ENCODE measurements around the gene MDFI. TPM values are rescaled to one million over a fixed set of nuclear protein-coding genes. Genes with fewer than 3 reads are reported as not detected.

Gene MDFI
- polyA plus RNA-seq, 1 of the 3 experiments (the other 2 are of a cell fraction) = 7.0 TPM

DNA sequence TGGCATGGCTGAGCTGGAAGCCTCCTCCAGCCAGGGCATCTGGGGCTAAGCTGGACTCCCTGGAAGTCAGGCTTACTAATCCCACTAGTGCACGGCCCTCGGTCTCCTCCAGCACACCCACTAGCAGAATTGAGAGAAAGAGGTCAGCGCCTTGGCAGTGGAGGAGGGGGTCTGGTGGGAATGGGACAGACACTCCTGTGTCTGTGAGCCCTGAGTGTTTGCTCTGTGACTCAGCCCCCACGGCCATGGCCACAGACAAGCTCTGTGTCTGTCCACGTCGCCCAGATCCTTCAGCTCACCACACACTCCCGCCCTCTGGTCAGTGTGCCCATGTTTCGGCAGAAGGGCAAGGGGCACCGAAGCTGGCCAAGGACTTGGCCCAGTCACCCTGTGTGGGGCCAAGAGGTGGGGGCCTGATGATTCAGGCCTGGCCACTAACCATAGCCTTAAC is 8.8 kb downstream of the MDFI start:
- no peak overlapping the region for H3K9ac ChIP-seq
- H2AFZ ChIP-seq (ENCODE audit: low read depth) = no peak overlapping the region
- TF ChIP-seq TAF1 (IDR thresholded peaks at IDR 0.05; ENCODE audit: borderline replicate concordance, low read depth, low read length) (no peak), SIN3A (IDR thresholded peaks at IDR 0.05; ENCODE audit: borderline replicate concordance, low read depth, low read length) (no peak), FOSL2 (IDR thresholded peaks at IDR 0.05; ENCODE audit: borderline replicate concordance, low read depth) (no peak), SMC3 (IDR thresholded peaks at IDR 0.05; ENCODE audit: low read depth, low read length) (no peak), FOXM1 (IDR thresholded peaks at IDR 0.05; ENCODE audit: low read depth) (no peak), RXRA (IDR thresholded peaks at IDR 0.05; ENCODE audit: borderline replicate concordance, low read depth) (no peak), TEAD4 (IDR thresholded peaks at IDR 0.05; ENCODE audit: borderline replicate concordance, insufficient read depth) (no peak)
- TF ChIP-seq, protein P1, sequence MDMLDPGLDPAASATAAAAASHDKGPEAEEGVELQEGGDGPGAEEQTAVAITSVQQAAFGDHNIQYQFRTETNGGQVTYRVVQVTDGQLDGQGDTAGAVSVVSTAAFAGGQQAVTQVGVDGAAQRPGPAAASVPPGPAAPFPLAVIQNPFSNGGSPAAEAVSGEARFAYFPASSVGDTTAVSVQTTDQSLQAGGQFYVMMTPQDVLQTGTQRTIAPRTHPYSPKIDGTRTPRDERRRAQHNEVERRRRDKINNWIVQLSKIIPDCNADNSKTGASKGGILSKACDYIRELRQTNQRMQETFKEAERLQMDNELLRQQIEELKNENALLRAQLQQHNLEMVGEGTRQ (IDR thresholded peaks at IDR 0.05; ENCODE audit: borderline replicate concordance, low read depth, low read length) = no peak
- TF ChIP-seq, protein P2, sequence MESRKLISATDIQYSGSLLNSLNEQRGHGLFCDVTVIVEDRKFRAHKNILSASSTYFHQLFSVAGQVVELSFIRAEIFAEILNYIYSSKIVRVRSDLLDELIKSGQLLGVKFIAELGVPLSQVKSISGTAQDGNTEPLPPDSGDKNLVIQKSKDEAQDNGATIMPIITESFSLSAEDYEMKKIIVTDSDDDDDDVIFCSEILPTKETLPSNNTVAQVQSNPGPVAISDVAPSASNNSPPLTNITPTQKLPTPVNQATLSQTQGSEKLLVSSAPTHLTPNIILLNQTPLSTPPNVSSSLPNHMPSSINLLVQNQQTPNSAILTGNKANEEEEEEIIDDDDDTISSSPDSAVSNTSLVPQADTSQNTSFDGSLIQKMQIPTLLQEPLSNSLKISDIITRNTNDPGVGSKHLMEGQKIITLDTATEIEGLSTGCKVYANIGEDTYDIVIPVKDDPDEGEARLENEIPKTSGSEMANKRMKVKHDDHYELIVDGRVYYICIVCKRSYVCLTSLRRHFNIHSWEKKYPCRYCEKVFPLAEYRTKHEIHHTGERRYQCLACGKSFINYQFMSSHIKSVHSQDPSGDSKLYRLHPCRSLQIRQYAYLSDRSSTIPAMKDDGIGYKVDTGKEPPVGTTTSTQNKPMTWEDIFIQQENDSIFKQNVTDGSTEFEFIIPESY (IDR thresholded peaks at IDR 0.05; ENCODE audit: borderline replicate concordance, low read depth) = no peak
- TF ChIP-seq, protein P3, sequence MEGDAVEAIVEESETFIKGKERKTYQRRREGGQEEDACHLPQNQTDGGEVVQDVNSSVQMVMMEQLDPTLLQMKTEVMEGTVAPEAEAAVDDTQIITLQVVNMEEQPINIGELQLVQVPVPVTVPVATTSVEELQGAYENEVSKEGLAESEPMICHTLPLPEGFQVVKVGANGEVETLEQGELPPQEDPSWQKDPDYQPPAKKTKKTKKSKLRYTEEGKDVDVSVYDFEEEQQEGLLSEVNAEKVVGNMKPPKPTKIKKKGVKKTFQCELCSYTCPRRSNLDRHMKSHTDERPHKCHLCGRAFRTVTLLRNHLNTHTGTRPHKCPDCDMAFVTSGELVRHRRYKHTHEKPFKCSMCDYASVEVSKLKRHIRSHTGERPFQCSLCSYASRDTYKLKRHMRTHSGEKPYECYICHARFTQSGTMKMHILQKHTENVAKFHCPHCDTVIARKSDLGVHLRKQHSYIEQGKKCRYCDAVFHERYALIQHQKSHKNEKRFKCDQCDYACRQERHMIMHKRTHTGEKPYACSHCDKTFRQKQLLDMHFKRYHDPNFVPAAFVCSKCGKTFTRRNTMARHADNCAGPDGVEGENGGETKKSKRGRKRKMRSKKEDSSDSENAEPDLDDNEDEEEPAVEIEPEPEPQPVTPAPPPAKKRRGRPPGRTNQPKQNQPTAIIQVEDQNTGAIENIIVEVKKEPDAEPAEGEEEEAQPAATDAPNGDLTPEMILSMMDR (IDR thresholded peaks at IDR 0.05) = no peak
- TF ChIP-seq, protein P4, sequence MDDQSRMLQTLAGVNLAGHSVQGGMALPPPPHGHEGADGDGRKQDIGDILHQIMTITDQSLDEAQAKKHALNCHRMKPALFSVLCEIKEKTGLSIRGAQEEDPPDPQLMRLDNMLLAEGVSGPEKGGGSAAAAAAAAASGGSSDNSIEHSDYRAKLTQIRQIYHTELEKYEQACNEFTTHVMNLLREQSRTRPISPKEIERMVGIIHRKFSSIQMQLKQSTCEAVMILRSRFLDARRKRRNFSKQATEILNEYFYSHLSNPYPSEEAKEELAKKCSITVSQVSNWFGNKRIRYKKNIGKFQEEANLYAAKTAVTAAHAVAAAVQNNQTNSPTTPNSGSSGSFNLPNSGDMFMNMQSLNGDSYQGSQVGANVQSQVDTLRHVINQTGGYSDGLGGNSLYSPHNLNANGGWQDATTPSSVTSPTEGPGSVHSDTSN (IDR thresholded peaks at IDR 0.05) = no peak
- no peaks in the 10 kb centered on the region for H3K27me3 ChIP-seq (ENCODE audit: insufficient read depth)
- no peak overlapping the region for H3K27ac ChIP-seq (ENCODE audit: low read depth in 2 of 2, low read length in 1 of 2)
- H3K36me3 ChIP-seq (replicated peaks in 1 of 2; ENCODE audit: control insufficient read depth in 1 of 2, insufficient read depth in 2 of 2, low read length in 1 of 2) = no peaks in the 10 kb centered on the region
- DNase-seq = no peak
- peaks cover 4 to 15% of the 10 kb centered on the region in 2 experiments; a peak in 2 of 4 replicates for H3K4me1 ChIP-seq (ENCODE audit: control insufficient read depth in 1 of 2, insufficient read depth in 2 of 2, low read depth in 1 of 2, low read length in 1 of 2)
- H3K9me3 ChIP-seq = no peaks in the 10 kb centered on the region
- 85% methylated on average over 6 of the region's 9 CpGs for WGBS (ENCODE audit: low lambda C conversion rate)
- H3K4me3 ChIP-seq (ENCODE audit: low read depth in 2 of 2, low read length in 1 of 2) = no peak overlapping the region
- H3F3A ChIP-seq (replicated peaks; ENCODE audit: insufficient read depth) = no peaks in the 10 kb centered on the region
- POLR2A ChIA-PET = no interaction called here
- H4K20me1 ChIP-seq (ENCODE audit: insufficient read depth) = no peaks in the 10 kb centered on the region
- H3K4me2 ChIP-seq = no peak overlapping the region
- no peaks in the 10 kb centered on the region for H3K9me2 ChIP-seq
- CTCF ChIA-PET = interaction anchor here (0.5 to 4.6 kb wide), 8 partner anchors 14 to 128 kb away, joined by 3 to 18 read pairs (median 3); no protein-coding TSS in a partner anchor
- H3K79me2 ChIP-seq (ENCODE audit: insufficient read depth) = no peaks in the 10 kb centered on the region

All from SK-N-SH (cell line).